Breast epithelium (tissue), 4 donors: ENCODE results near the gene SUGP2. TPM values are rescaled to one million over a fixed set of nuclear protein-coding genes. Genes with fewer than 3 reads are reported as not detected.

Experiments used
- DNase-seq, 2 donors: peaks; one replicate each; pipeline ENCODE4 v3.0.0-alpha.2; 2019; ENCODE audit warnings: low spot score in 2 of 2
- H3K27ac ChIP-seq, 2 donors: fragments of 200-600 bp; sonication (generic) in 1 of 2; one replicate each; pipeline ENCODE4 v1.5.1; 2016 to 2019; ENCODE audit warnings: mild to moderate bottlenecking in 1 of 2
- H3K27me3 ChIP-seq, 2 donors: fragments of 200-600 bp; sonication (generic) in 1 of 2; one replicate each; pipeline versions ENCODE4 v1.5.1 to v1.6.0; 2017 to 2019; ENCODE audit warnings: control low read depth in 1 of 2, mild to moderate bottlenecking in 1 of 2
- H3K36me3 ChIP-seq: fragments of 200-600 bp; one replicate; pipeline ENCODE4 v1.5.1; 2019
- H3K4me1 ChIP-seq, 2 donors: fragments of 200-600 bp; sonication (generic); one replicate each; pipeline ENCODE4 v1.5.1; 2016 to 2019; ENCODE audit warnings: control low read depth in 1 of 2
- H3K4me3 ChIP-seq, 3 donors: fragments of 200-600 bp; sonication (generic); 1 replicate in 2 of 3; 2 replicates in 1 of 3; pipeline ENCODE4 v1.5.1; 2016 to 2019; ENCODE audit warnings: mild to moderate bottlenecking in 3 of 3, moderate library complexity in 2 of 3
- H3K9me3 ChIP-seq, 2 donors: fragments of 200-600 bp; sonication (generic) in 1 of 2; one replicate each; pipeline ENCODE4 v1.5.1; 2016 to 2019; ENCODE audit warnings: control low read depth in 1 of 2
- POLR2A ChIP-seq: fragments of 450-650 bp; IDR thresholded peaks from one replicate; pipeline ENCODE4 v1.6.1; 2016; ENCODE audit warnings: antibody characterized with exemption, mild to moderate bottlenecking, moderate library complexity
- POLR2AphosphoS5 ChIP-seq, 3 donors: sonication (generic); formaldehyde crosslinking; IDR thresholded peaks; one replicate each; pipeline ENCODE4 v1.6.1; 2017; ENCODE audit warnings: antibody characterized with exemption in 3 of 3
- intact Hi-C: fragments of 100-400 bp; cut with DNase I; formaldehyde crosslinking; loops from one replicate; pipeline ENCODE4 v1.15.1; 2023; ENCODE audit warnings: low total_unique reads
- total RNA-seq, 3 donors: library from RNA; depleted of rRNA; stranded (reverse); fragments of >200 nt; gene quantifications; one replicate each; pipeline ENCODE4 v1.1.0, GENCODE V29; 2016
- TF ChIP-seq, protein P1 (sequence below), 3 donors: fragments of 450-650 bp; IDR thresholded peaks; one replicate each; pipeline ENCODE4 v1.5.1; 2016 to 2017; ENCODE audit warnings: antibody characterized with exemption in 3 of 3, mild to moderate bottlenecking in 3 of 3, moderate library complexity in 3 of 3

The SUGP2 gene
- total RNA-seq, 3 donors from 2014 or later = 27.8 to 58.1 (median 56.0) TPM

DNA sequence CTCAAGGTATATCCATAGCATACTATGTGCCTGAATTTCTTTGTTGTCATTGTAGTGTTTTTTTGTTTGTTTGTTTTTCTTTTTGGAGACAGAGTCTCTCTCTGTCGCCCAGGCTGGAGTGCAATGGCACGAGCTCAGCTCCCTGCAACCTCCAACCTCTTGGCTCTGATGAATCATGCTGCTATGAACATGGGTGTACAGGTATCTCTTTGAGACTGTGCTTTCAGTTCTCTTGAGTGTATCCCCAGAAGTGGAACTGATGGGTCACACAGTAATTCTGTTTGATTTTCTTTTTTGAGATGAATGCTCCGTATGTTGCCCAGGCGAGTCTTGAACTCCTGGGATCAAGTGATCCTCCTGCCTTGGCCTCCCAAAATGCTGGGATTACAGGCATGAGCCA is 16.8 kb upstream of the SUGP2 start:
- no peaks in the 10 kb centered on the region for H3K27me3 ChIP-seq
- no peak for TF ChIP-seq POLR2A
- TF ChIP-seq POLR2AphosphoS5 (IDR thresholded peaks at IDR 0.05) = no peak
- TF ChIP-seq, protein P1, sequence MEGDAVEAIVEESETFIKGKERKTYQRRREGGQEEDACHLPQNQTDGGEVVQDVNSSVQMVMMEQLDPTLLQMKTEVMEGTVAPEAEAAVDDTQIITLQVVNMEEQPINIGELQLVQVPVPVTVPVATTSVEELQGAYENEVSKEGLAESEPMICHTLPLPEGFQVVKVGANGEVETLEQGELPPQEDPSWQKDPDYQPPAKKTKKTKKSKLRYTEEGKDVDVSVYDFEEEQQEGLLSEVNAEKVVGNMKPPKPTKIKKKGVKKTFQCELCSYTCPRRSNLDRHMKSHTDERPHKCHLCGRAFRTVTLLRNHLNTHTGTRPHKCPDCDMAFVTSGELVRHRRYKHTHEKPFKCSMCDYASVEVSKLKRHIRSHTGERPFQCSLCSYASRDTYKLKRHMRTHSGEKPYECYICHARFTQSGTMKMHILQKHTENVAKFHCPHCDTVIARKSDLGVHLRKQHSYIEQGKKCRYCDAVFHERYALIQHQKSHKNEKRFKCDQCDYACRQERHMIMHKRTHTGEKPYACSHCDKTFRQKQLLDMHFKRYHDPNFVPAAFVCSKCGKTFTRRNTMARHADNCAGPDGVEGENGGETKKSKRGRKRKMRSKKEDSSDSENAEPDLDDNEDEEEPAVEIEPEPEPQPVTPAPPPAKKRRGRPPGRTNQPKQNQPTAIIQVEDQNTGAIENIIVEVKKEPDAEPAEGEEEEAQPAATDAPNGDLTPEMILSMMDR (IDR thresholded peaks at IDR 0.05) = no peak
- H3K4me1 ChIP-seq = no peaks in the 10 kb centered on the region
- intact Hi-C loops = no loop called here
- H3K9me3 ChIP-seq = no peaks in the 10 kb centered on the region
- no peak overlapping the region for H3K27ac ChIP-seq
- H3K4me3 ChIP-seq = no peak overlapping the region
- no peak for DNase-seq
- no peaks in the 10 kb centered on the region for H3K36me3 ChIP-seq

DNA sequence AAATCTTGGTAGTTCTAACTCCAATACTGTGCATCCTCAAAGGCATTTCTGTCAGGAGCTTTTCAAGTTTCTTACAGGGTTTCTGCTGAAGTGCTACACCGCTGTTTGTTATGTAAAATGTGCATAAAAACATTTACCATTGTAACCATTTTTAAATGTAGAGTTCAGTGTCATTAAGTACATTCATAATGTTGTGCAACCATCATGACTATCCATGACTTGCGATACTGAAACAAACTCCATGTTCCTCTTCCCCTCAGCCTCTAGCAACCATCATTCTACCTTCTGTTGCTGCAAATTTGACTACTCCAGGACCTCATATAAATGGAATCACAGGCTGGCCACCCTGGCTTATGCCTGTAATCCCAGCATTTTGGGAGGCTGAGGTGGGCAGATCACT is 16.1 kb upstream of the SUGP2 start:
- DNase-seq = no peak
- Histone ChIP-seq H3K9me3 (no peaks in the 10 kb centered on the region), H3K27me3 (no peaks in the 10 kb centered on the region), H3K36me3 (no peaks in the 10 kb centered on the region), H3K27ac (no peak overlapping the region), H3K4me1 (no peaks in the 10 kb centered on the region), H3K4me3 (no peak overlapping the region)
- intact Hi-C loops = no loop called here
- TF ChIP-seq POLR2AphosphoS5 (IDR thresholded peaks at IDR 0.05) (no peak), POLR2A (no peak)
- TF ChIP-seq, protein P1 (IDR thresholded peaks at IDR 0.05) = no peak

DNA sequence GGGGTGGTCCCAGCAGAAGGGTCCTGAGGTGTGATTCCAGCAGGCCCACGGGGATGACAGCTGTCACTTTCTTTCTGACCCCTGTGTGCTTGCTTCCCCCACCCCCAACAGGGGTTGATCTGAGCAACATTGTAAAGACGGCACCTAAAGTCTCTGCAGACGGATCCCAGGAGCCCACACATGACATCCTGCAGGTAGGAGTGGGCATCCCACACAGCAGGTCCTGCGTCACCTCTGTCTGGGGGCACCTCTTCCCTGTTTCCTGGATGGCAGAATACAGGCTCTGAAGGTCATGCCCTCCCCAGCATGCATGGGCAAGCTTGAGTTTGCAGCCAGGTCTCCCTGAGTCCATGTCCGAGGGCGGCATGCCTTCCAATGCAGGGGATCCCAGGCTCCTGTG is 10.6 kb upstream of the SUGP2 start:
- Histone ChIP-seq H3K36me3 (no peaks in the 10 kb centered on the region), H3K9me3 (no peaks in the 10 kb centered on the region), H3K27me3 (no peaks in the 10 kb centered on the region), H3K4me1 (peaks cover 0 to 4% of the 10 kb centered on the region in 2 donors), H3K27ac (no peak overlapping the region), H3K4me3 (no peak overlapping the region)
- TF ChIP-seq POLR2AphosphoS5 (IDR thresholded peaks at IDR 0.05) = no peak
- DNase-seq = no peak
- intact Hi-C loops = no loop called here

DNA sequence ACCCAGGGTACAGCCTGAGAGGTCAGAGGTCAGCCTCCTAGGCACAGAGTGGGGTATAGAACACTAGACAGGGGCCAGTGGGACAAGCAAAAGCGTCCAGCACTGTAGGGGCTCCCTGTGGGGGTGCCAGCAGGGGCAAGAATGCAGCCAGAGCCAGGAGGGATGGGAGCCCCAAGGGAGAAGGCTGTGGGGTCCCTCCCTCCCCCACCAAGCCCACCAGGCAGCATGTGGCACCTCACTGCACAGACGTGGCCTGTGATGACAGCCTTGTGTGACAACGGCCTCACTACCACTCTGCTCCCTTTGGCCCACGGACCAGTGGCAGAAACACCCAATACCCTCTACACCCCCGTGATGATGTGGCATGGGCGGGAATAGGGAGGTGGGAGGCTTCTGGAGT is 10.2 kb upstream of the SUGP2 start:
- no peak for DNase-seq
- no peaks in the 10 kb centered on the region for H3K27me3 ChIP-seq
- no peaks in the 10 kb centered on the region for H3K9me3 ChIP-seq
- H3K27ac ChIP-seq = no peak overlapping the region
- TF ChIP-seq POLR2AphosphoS5 (IDR thresholded peaks at IDR 0.05) (no peak), POLR2A (no peak)
- TF ChIP-seq, protein P1 (IDR thresholded peaks at IDR 0.05) = no peak
- no peak overlapping the region for H3K4me3 ChIP-seq
- H3K36me3 ChIP-seq = no peaks in the 10 kb centered on the region
- intact Hi-C loops = no loop called here
- peaks cover 0 to 4% of the 10 kb centered on the region in 2 donors for H3K4me1 ChIP-seq

DNA sequence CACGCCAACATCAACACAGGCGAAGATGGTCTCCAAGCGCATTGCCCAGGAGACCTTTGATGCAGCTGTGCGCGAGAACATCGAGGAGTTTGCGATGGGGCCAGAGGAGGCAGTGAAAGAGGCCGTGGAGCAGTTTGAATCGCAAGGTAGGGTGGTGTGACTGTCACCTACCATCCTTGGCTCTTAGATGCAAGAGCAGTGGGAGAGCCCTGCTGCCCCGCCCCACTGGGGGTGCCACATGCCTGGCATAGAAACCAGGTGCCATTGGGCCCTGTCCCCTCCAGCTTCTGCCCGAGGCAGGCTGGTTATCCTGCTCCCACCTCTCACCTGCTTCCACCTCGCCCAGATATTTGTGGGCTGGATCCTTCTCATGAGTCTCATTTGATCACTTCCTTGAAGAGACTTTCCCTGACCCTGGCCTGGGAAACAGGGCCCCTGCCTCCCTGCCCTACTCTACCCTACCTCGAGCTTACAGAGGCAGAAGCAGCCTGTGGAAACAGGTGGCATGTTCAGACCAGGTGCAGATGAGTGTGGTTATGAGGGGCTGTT is 9.5 kb upstream of the SUGP2 start:
- intact Hi-C loops = no loop called here

More for the DNA sequence above, 9.5 kb upstream of the SUGP2 start:
- Histone ChIP-seq H3K9me3 (no peaks in the 10 kb centered on the region), H3K36me3 (no peaks in the 10 kb centered on the region), H3K4me3 (no peak overlapping the region), H3K27ac (no peak overlapping the region), H3K27me3 (no peaks in the 10 kb centered on the region), H3K4me1 (peaks cover 0 to 4% of the 10 kb centered on the region in 2 donors)
- TF ChIP-seq, protein P1 (IDR thresholded peaks at IDR 0.05) = no peak
- TF ChIP-seq POLR2A = no peak
- TF ChIP-seq POLR2AphosphoS5 (IDR thresholded peaks at IDR 0.05) = no peak
- DNase-seq = no peak
